GM12873 (cell line): ENCODE results near the gene CCDC157.

Source experiments
- TF ChIP-seq, protein P1 (sequence below): IDR thresholded peaks from 2 replicates; pipeline ENCODE4 v1.5.1; 2012; ENCODE audit warnings: low read depth, mild to moderate bottlenecking, moderate library complexity, low read length, control low read depth; ENCODE audit not compliant: insufficient read depth; ENCODE audit errors: missing control alignments

CCDC157 gene

DNA sequence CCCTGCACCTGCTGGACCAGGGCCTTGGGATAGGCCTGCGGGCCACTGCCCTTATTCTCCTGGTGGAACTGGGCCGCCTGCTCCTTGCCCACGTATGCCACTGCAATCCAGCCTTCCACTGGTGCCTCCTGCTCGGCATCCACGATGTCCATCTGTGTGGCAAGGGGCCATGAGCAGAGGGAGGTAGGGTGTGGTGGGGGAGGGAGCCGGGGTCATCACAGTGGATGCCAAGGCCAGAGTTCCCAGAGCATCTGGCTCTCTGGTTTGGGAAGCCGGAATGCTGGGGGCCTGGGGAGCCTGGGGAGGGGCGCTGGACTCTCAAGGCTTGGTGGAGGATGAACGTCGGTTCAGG lies 29.8 kb downstream of the CCDC157 start:
- TF ChIP-seq, protein P1, sequence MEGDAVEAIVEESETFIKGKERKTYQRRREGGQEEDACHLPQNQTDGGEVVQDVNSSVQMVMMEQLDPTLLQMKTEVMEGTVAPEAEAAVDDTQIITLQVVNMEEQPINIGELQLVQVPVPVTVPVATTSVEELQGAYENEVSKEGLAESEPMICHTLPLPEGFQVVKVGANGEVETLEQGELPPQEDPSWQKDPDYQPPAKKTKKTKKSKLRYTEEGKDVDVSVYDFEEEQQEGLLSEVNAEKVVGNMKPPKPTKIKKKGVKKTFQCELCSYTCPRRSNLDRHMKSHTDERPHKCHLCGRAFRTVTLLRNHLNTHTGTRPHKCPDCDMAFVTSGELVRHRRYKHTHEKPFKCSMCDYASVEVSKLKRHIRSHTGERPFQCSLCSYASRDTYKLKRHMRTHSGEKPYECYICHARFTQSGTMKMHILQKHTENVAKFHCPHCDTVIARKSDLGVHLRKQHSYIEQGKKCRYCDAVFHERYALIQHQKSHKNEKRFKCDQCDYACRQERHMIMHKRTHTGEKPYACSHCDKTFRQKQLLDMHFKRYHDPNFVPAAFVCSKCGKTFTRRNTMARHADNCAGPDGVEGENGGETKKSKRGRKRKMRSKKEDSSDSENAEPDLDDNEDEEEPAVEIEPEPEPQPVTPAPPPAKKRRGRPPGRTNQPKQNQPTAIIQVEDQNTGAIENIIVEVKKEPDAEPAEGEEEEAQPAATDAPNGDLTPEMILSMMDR: no peak

DNA sequence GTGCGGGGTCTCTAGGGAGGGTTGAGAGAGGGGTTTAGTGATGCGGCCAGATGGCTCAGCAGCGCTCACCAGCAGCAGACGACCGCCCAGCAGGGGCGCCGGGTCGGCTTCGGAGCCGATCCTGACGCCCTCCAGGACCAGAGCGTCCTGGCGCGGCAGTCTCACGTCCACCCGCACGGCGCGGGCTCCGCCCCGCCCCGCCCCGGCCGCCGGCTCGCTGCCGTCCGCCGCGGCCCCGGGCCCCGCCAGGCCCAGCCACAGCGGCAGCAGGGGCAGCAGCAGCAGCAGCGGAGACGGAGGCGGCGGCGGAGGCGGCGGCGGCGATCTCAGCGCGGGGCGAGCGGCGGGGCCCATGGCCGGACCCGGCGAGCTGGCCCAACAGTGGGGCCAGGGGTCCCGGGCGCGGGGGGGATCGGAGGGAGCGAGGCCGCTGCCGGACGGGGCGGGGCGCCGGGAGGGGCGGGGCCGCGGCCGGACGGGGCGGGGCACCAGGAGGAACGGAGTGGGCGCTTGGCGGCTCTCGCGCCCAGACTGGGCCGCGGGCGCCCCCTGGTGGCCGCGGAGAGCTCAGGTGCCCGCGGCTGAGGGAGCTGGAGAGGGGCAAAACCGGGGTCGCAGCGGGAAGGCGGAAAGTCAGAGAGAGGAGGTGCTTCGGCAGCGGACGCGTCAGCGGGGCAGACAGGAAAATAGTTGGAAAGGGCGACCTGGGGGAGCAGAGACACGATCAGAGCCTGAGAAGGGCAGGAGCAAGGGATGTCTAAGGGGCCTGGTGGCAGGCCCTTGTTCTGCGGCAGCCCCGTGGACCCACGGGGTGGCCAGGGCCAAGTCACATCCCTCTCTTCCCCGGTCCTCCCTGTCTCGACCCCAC lies 30.4 kb downstream of the CCDC157 start, which contains the start of gene RNF215:
RNF215 (minus strand) TSS at position 452 of the 868 bp plus-strand sequence; CDS start at position 354, 98 bp downstream.
- TF ChIP-seq, protein P1: peak; percentile 76

DNA sequence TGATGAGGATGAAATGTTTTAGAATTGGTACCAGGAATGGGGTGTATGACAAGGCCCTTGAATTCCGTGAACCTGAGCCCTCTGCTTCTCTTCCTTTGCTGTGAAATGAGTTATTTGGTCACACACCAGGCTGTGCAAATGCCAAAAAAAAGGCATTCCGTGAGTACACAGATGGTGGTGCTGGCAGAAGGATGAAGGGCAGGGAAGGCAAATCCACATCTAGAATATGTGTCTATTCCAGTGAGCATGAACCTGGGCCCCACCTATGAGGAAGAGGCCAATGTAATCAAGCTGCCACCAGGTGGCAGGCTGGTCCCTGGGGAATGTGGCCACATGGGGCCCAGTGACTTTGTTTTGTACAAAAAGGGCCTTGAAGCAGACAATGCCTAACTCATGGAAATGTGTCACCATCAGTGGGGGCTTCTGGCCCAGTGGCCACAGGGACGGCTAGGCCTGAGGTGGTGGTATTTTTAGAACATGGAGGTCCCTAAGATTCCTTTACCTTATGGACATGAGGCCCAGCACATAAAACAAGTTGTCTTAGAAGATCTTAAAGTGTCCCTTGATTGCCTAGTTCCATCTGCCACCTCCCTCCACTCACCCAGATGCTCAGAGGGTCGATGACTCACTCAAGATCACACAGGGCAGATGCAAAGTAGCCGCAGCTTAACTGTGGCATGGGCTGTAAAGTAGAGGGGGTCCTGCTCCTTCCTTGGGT lies 34.3 kb downstream of the CCDC157 start:
- TF ChIP-seq, protein P1: peak; percentile 91

DNA sequence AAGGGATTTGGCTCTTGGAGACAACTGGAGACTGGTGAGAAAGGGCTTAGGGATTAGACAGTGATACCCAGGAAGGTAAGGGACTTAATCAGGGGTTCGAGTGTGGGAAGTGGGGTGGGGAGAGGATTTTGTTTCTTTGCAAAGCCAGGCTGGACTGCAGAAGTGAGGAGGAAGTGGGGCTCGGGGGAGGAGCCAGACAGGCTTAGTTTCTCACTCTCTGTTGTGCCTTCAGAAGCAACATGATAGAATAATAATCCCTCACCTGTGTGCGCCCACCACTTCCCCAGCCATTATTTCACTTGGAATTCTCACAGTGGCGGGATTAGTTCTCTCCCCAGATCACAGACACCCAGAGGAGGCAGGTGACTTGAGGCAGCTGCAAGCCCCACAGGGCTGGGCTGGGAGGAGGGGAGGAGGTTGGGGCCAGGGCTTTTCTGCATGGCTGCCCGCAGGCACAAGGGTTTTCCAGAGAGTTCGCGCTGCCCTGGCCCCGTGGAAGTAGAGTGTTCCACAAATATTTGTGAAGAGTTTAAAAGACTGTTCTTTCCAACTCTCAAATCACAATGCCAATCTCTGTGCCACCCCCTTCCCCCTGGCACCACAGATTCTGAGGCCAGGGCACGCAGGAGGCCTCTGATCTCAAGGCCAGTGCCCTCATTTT lies 36.0 kb downstream of the CCDC157 start:
- TF ChIP-seq, protein P1: no peak

DNA sequence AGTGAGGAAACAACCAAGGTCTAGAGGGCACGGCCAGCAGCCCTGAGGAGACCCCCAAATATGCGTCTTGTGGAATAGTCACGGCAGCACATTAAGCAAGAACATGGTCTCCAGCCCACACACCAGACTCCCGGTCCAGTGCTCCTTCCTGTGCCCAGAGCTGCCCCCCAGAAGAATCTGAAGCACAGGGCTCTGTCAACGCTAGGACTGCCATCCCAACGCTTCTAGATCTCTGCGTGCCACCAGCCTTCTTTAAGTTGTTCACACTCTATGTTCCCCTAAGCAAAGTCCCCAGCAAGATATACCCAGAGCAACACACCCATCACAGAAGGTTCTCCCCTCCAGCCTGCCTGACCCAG lies 36.5 kb downstream of the CCDC157 start:
- TF ChIP-seq, protein P1: no peak

DNA sequence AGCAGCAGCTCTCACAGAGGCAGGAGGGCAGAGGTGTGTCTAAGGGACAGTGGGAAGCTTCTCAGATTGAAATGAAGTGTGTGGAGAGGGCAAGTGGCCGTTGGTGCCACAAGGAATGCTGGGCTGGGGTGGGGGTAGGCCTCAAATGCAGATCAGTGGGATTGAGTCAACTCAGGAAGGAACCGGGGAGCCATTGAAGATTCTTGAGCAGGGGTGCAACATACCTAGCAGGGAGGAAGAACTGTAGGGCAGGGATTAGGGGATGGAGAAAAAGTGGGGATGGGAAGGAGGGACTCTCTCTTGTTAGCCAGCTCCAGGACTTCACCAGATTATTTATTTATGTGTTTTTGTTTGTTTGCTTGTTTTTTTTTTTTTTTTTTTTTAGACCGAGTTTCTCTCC lies 37.1 kb downstream of the CCDC157 start:
- TF ChIP-seq, protein P1: no peak
